GM18858 (cell line): ENCODE data around the gene SLC24A3.

ENCODE experiments used
- ATAC-seq: cut with Tn5 transposase; IDR thresholded peaks from one replicate; pipeline ENCODE4 v1.9.1; 2021; ENCODE audit not compliant: unreplicated experiment

SLC24A3 gene

GRCh38 chr20:19568128-19568527, 355.7 kb downstream of the SLC24A3 start:
- no peak for ATAC-seq

DNA sequence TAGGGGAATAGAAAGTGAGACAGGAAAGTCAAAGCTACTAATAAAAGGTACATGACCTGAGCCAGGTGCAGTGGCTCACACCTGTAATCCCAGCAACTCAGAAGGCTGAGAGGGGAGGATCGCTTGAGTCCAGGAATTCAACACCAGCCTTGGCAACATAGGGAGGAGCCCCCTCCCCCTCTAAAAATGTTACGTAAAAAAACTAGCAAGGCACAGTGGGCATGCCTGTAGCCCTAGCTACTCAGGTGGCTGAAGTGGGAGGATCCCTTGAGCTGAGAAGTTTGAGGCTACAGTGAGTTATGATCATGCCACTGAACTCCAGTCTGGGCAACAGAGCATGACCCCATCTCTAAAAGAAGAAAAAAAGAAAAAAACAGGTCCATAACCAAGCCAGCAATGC, 359.6 kb downstream of the SLC24A3 start:
- ATAC-seq, result no peak

- no peak for ATAC-seq
Measured at GRCh38 chr20:19577692-19578091, 365.2 kb downstream of the SLC24A3 start.

GRCh38 chr20:19582782-19583181, 370.3 kb downstream of the SLC24A3 start:
- no peak for ATAC-seq

GRCh38 chr20:19583532-19584175, 371.2 kb downstream of the SLC24A3 start:
- ATAC-seq, result no peak

DNA sequence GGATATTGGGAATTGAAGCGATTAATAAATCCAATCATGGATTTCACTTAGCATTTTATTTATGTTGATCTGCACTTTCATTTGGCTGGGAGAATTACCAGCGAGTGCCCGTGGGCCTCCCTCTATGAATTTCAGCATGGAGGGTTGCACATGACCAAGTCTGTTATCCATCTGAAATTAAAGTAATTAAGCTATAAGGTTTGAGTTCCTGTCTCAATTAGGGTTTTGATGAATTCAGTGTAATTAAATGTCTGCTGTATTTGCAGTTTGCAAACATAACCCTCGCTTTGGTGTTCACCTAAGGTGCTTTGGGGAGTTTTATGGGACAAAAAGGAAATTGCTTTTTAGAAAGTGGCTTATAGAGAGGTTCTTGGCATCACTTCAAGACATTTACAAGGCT, 375.8 kb downstream of the SLC24A3 start:
- no peak for ATAC-seq

- ATAC-seq, result no peak
Measured at GRCh38 chr20:19588732-19589131, 376.3 kb downstream of the SLC24A3 start.

DNA sequence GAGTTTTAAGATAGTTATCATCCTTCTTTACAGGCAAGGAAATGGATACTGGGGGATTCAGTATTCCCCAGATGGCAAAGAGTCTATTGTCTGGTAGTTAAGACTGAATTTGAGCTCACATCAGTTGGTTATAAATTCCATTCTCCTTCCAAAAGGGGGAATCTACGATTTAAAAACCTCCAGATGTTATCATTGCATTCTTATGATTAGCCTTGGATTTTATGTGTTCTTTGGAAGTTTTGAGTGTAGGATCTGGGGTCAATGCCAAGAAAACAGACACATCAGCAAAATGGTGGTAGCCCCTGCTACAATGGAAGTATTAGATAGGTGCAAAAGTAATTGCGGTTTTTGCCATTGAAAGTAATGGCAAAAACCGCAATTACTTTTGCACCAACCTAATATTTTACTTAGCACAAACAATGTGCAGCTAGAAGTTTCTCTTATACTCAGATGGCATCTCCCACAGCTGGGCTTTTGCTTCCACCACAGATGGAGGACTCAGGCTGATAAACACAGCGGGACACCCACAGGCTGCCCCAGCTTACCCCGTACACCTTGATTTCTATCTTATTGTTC, 377.4 kb downstream of the SLC24A3 start:
- no peak for ATAC-seq

GRCh38 chr20:19590382-19590781, 377.9 kb downstream of the SLC24A3 start:
- ATAC-seq, result no peak

GRCh38 chr20:19593762-19594161, 381.3 kb downstream of the SLC24A3 start:
- no peak for ATAC-seq

GRCh38 chr20:19594896-19595295, 382.5 kb downstream of the SLC24A3 start:
- ATAC-seq, result no peak

GRCh38 chr20:19598117-19598850, 385.8 kb downstream of the SLC24A3 start:
- no peak for ATAC-seq

GRCh38 chr20:19599200-19599599, 386.8 kb downstream of the SLC24A3 start:
- no peak for ATAC-seq

DNA sequence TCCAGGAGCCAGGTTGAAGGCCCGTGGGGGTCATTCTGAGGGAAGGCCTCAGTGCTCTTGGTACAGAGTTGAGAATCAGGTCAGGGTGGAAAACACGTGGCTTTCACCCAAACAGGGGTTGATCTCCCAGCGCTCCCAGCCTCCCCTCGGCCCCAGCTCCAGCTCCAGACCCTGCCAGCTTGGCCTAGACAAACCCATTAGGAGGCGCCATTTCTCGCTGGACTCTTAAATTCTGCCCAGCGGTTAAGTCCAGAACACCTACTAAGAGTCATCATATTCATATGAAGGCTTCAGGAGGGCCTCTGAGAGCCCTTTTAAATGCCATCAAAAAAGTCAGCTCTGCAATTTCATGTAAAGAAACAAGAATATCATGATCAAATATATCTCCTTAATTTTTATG, 387.6 kb downstream of the SLC24A3 start:
- no peak for ATAC-seq

GRCh38 chr20:19601126-19601810, 388.8 kb downstream of the SLC24A3 start:
- ATAC-seq, result no peak

DNA sequence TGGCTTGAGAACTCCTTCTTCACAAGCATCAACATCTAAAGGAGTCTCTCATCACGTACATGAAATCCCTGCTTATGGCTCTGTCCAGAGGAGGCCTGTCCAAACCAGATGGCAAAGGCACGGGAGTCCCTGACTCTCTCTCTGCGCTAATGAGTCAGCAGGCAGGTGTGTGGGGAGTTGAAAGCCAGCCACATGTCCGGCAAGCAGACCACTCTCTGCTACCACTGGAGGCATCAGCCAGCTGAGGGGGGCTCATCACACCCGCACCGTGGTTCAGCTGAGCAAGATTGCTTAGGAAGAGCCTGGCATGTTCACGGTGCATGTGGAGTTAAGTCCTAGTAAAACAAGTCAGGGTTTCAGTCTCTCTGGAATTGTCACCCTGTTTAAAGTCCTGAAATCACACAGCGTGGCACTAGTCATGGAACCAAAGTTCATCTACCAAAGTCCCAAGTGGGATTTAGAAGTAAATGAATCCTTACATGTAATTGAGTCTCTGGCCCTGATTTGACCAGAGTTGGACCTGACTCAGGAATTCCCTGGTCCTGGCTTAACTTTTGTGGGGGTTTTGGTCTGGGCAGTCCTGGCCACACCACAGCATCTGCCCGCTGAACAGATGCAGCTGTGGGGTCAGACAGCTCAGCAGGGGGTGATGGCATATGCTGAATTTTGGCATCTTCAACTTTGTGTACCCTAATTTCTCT, 390.4 kb downstream of the SLC24A3 start:
- no peak for ATAC-seq

DNA sequence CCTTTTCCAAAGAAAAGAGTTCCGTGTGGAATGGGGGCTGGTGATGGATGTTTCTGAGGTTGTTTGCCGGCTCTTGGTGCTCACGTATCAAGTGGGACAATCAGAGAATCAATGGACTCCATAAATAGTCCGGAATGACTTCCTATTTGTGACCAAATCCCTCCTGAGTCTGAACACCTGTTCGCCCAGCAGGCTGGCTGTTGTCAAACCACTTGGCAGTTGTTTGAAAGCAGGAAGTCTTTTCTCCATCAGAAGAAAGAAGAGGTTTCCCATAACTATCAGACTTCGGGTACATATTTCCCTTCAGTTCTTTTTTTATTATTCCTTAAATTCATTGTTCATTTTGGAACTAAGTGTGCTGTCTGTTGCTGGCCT, 390.9 kb downstream of the SLC24A3 start:
- ATAC-seq, result no peak

- ATAC-seq, result no peak
Measured at GRCh38 chr20:19605786-19606485, 393.5 kb downstream of the SLC24A3 start.

- no peak for ATAC-seq
Measured at GRCh38 chr20:19609642-19610223, 397.3 kb downstream of the SLC24A3 start.

DNA sequence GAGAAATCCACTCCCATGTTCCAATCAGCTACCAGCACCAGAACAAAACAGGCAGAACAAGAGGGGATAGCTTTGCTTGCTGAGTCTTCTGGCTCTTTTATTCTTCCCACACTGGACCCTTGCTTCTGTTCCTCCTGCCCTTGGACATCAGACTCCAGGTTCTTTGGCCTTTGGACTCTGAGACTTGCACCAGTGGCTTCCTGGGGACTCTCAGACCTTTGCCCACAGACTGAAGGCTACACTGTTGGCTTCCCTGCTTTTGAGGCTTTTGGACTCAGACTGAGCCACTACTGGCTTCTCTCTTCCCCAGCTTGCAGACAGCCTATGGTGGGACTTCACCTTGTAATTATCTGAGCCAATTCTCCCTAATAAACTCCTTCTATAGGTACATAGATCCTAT, 403.2 kb downstream of the SLC24A3 start:
- ATAC-seq, result no peak
